MG63 (cell line): ENCODE data around the gene CYBA. TPM values are rescaled to one million over a fixed set of nuclear protein-coding genes. Genes with fewer than 3 reads are reported as not detected.

Experiments
- DNase-seq: peaks from one replicate; pipeline ENCODE4 v3.0.0-alpha.2; 2020
- H3K27me3 ChIP-seq: fragments of 250-450 bp; sonication (Bioruptor Pico); 2 replicates; pipeline ENCODE4 v1.5.1; 2020; ENCODE audit warnings: mild to moderate bottlenecking, moderate library complexity
- H3K36me3 ChIP-seq: fragments of 250-450 bp; sonication (Bioruptor Pico); 2 replicates; pipeline ENCODE4 v1.5.1; 2020; ENCODE audit warnings: mild to moderate bottlenecking, moderate library complexity
- H3K4me3 ChIP-seq: fragments of 250-450 bp; sonication (Bioruptor Pico); 2 replicates; pipeline ENCODE4 v1.5.1; 2020; ENCODE audit warnings: mild to moderate bottlenecking, moderate library complexity
- H3K9me3 ChIP-seq: fragments of 250-450 bp; sonication (Bioruptor Pico); 2 replicates; pipeline ENCODE4 v1.5.1; 2020; ENCODE audit warnings: mild to moderate bottlenecking, moderate library complexity
- total RNA-seq: library from RNA; depleted of rRNA; stranded (reverse); fragments of >200 nt; shearing (Covaris generic); gene quantifications from 2 replicates; pipeline ENCODE4 v1.2.3, GENCODE V29; 2014; ENCODE audit warnings: low replicate concordance

CYBA gene
- total RNA-seq, 1 experiment from 2014 or later: 10.7 TPM

GRCh38 chr16:88654363-88655052 is 3.7 kb upstream of the CYBA start:
- no peak for DNase-seq
- Histone ChIP-seq H3K36me3 (no peaks in the 10 kb centered on the region), H3K27me3 (no peaks in the 10 kb centered on the region), H3K4me3 (no peak overlapping the region), H3K9me3 (no peaks in the 10 kb centered on the region)

- Histone ChIP-seq H3K27me3 (no peaks in the 10 kb centered on the region), H3K4me3 (no peak overlapping the region), H3K36me3 (no peaks in the 10 kb centered on the region), H3K9me3 (no peaks in the 10 kb centered on the region)
- DNase-seq: no peak
These were observed 2.9 kb upstream of the CYBA start for GRCh38 chr16:88653596-88654362.

GRCh38 chr16:88653101-88653500 is 2.2 kb upstream of the CYBA start:
- Histone ChIP-seq H3K4me3 (no peak overlapping the region), H3K27me3 (no peaks in the 10 kb centered on the region), H3K9me3 (no peaks in the 10 kb centered on the region), H3K36me3 (no peaks in the 10 kb centered on the region)
- no peak for DNase-seq

- no peak overlapping the region for H3K4me3 ChIP-seq
- no peak for DNase-seq
These were observed 1.9 kb upstream of the CYBA start for GRCh38 chr16:88652762-88653063.

GRCh38 chr16:88651989-88652761 is 1.3 kb upstream of the CYBA start:
- no peak for DNase-seq
- Histone ChIP-seq H3K27me3 (no peaks in the 10 kb centered on the region), H3K9me3 (no peaks in the 10 kb centered on the region)

More at GRCh38 chr16:88652762-88653063, 1.9 kb upstream of the CYBA start:
- Histone ChIP-seq H3K9me3 (no peaks in the 10 kb centered on the region), H3K27me3 (no peaks in the 10 kb centered on the region), H3K36me3 (no peaks in the 10 kb centered on the region)

GRCh38 chr16:88651276-88651988 is 579 bp upstream of the CYBA start:
- DNase-seq: no peak
- H3K4me3 ChIP-seq: peak overlapping the region; percentile 14; the same call in 1 of the 2 replicates
- no peaks in the 10 kb centered on the region for H3K36me3 ChIP-seq
- H3K9me3 ChIP-seq: no peaks in the 10 kb centered on the region
- no peaks in the 10 kb centered on the region for H3K27me3 ChIP-seq

More at GRCh38 chr16:88651989-88652761, 1.3 kb upstream of the CYBA start:
- H3K4me3 ChIP-seq: no peak overlapping the region
- H3K36me3 ChIP-seq: no peaks in the 10 kb centered on the region

GRCh38 chr16:88649924-88650748 is 717 bp downstream of the CYBA start:
- DNase-seq: no peak
- no peaks in the 10 kb centered on the region for H3K27me3 ChIP-seq
- no peaks in the 10 kb centered on the region for H3K36me3 ChIP-seq
- H3K4me3 ChIP-seq: peak overlapping the region; percentile 37
- H3K9me3 ChIP-seq: no peaks in the 10 kb centered on the region

GRCh38 chr16:88649195-88649923 is 1.5 kb downstream of the CYBA start:
- no peak overlapping the region for H3K4me3 ChIP-seq
- no peaks in the 10 kb centered on the region for H3K36me3 ChIP-seq
- no peak for DNase-seq
- no peaks in the 10 kb centered on the region for H3K27me3 ChIP-seq
- no peaks in the 10 kb centered on the region for H3K9me3 ChIP-seq

- Histone ChIP-seq H3K36me3 (no peaks in the 10 kb centered on the region), H3K27me3 (no peaks in the 10 kb centered on the region)
- DNase-seq: no peak
These were observed 3.4 kb downstream of the CYBA start for GRCh38 chr16:88647178-88648070.

GRCh38 chr16:88646345-88647034 is 4.4 kb downstream of the CYBA start:
- Histone ChIP-seq H3K36me3 (no peaks in the 10 kb centered on the region), H3K4me3 (no peak overlapping the region), H3K27me3 (no peaks in the 10 kb centered on the region), H3K9me3 (no peaks in the 10 kb centered on the region)
- no peak for DNase-seq

More at GRCh38 chr16:88647178-88648070, 3.4 kb downstream of the CYBA start:
- Histone ChIP-seq H3K4me3 (no peak overlapping the region), H3K9me3 (no peaks in the 10 kb centered on the region)

- no peak for DNase-seq
- no peaks in the 10 kb centered on the region for H3K9me3 ChIP-seq
- no peaks in the 10 kb centered on the region for H3K36me3 ChIP-seq
- no peak overlapping the region for H3K4me3 ChIP-seq
- H3K27me3 ChIP-seq: no peaks in the 10 kb centered on the region
These were observed 4.9 kb downstream of the CYBA start for GRCh38 chr16:88645941-88646340.

GRCh38 chr16:88645455-88645854 is 5.4 kb downstream of the CYBA start:
- H3K36me3 ChIP-seq: no peaks in the 10 kb centered on the region
- no peak for DNase-seq
- H3K4me3 ChIP-seq: no peak overlapping the region
- no peaks in the 10 kb centered on the region for H3K27me3 ChIP-seq
- no peaks in the 10 kb centered on the region for H3K9me3 ChIP-seq

GRCh38 chr16:88643644-88643932 is 7.3 kb downstream of the CYBA start:
- no peaks in the 10 kb centered on the region for H3K36me3 ChIP-seq
- no peaks in the 10 kb centered on the region for H3K27me3 ChIP-seq
- DNase-seq: no peak
- no peaks in the 10 kb centered on the region for H3K9me3 ChIP-seq
- no peak overlapping the region for H3K4me3 ChIP-seq

GRCh38 chr16:88642881-88643643 is 7.8 kb downstream of the CYBA start:
- no peak overlapping the region for H3K4me3 ChIP-seq
- no peaks in the 10 kb centered on the region for H3K9me3 ChIP-seq
- H3K36me3 ChIP-seq: no peaks in the 10 kb centered on the region
- DNase-seq: no peak
- no peaks in the 10 kb centered on the region for H3K27me3 ChIP-seq
